Smooth muscle cell (in vitro differentiated cells): Measurements from ENCODE around the gene RCSD1. TPM values are rescaled to one million over a fixed set of nuclear protein-coding genes. Genes with fewer than 3 reads are reported as not detected.

Experiments
- DNase-seq: peaks from one replicate; lab custom pipeline; 2025; ENCODE audit not compliant: unreplicated experiment; lab: John Stamatoyannopoulos, UW
- H2AFZ ChIP-seq: fragments of 200-600 bp; sonication (generic); 2 replicates; pipeline ENCODE4 v1.6.0; 2016; ENCODE audit warnings: antibody characterized with exemption, low read depth, mild to moderate bottlenecking
- H3F3A ChIP-seq: fragments of 200-600 bp; sonication (generic); 2 replicates; pipeline ENCODE4 v1.6.0; 2017; ENCODE audit warnings: antibody characterized with exemption, low read depth
- H3K27ac ChIP-seq: fragments of 200-600 bp; sonication (generic); 2 replicates; pipeline ENCODE4 v1.5.1; 2016; ENCODE audit warnings: low read depth, mild to moderate bottlenecking
- H3K27me3 ChIP-seq: fragments of 200-600 bp; sonication (generic); 2 replicates; pipeline ENCODE4 v1.6.1; 2016; ENCODE audit warnings: low read depth, mild to moderate bottlenecking
- H3K36me3 ChIP-seq: fragments of 200-600 bp; sonication (generic); 2 replicates; pipeline ENCODE4 v1.5.1; 2016; ENCODE audit warnings: low read depth
- H3K4me1 ChIP-seq: fragments of 200-600 bp; sonication (generic); 2 replicates; pipeline ENCODE4 v1.5.1; 2016; ENCODE audit warnings: low read depth
- H3K4me2 ChIP-seq: fragments of 200-600 bp; sonication (generic); 2 replicates; pipeline ENCODE4 v1.6.0; 2016; ENCODE audit warnings: mild to moderate bottlenecking
- H3K4me3 ChIP-seq: fragments of 200-600 bp; sonication (generic); 2 replicates; pipeline ENCODE4 v1.5.1; 2016; ENCODE audit warnings: mild to moderate bottlenecking
- H3K79me2 ChIP-seq: fragments of 200-600 bp; sonication (generic); 2 replicates; pipeline ENCODE4 v1.6.0; 2016; ENCODE audit warnings: low read depth, mild to moderate bottlenecking
- H3K9ac ChIP-seq: fragments of 200-600 bp; sonication (generic); 2 replicates; pipeline ENCODE4 v1.6.0; 2016; ENCODE audit warnings: low read depth
- H3K9me3 ChIP-seq: fragments of 200-600 bp; sonication (generic); replicated peaks from 2 replicates; pipeline ENCODE4 v1.5.1; 2016; ENCODE audit warnings: low read depth
- H4K20me1 ChIP-seq: fragments of 200-600 bp; sonication (generic); 2 replicates; pipeline ENCODE4 v1.6.0; 2016; ENCODE audit warnings: low read depth
- WGBS: methylation state at CpG from one replicate; pipeline ENCODE4 v1.1.7; 2016; ENCODE audit warnings: low lambda C conversion rate; 5-methylcytosine and 5-hydroxymethylcytosine counted together
- polyA plus RNA-seq: library from polyadenylated mRNA; unstranded; fragments of >200 nt; fragmentation: Nextera tagmentation; extraction: Ambion mirVana; gene quantifications from 2 replicates; pipeline ENCODE4 v1.2.1, GENCODE V29; 2016
- total RNA-seq: library from RNA; depleted of rRNA; stranded (reverse); fragments of >200 nt; gene quantifications from 2 replicates; pipeline ENCODE4 v1.2.3, GENCODE V29; 2014
- TF ChIP-seq, protein P1 (sequence below): fragments of 200-600 bp; sonication (generic); IDR thresholded peaks from 2 replicates; pipeline ENCODE4 v1.5.1; 2017; ENCODE audit warnings: borderline replicate concordance, mild to moderate bottlenecking, antibody characterized with exemption; ENCODE audit not compliant: insufficient read depth, poor library complexity, severe bottlenecking

Gene RCSD1
- total and polyA plus RNA-seq, 2 experiments from 2014 or later: 0.40 TPM; not detected in 1

DNA sequence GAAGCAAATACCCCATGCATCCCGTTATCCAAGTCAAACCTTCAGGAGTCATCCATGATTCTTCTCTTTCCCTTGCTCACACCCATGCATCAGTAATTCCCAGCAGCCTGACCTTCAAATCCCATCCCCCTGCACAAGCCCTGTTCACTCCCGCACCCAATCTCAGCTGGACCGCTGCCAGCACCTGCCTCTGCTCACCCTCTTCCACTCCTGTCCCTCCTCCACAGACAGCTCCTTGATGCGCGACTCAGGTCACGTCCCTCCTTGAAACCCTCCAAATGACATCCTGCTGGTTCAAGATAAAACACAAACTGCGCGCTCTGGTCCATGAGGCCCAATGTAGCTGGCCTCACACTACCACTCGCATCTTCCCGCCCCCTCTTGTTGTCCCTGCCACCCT is 48.4 kb downstream of the RCSD1 start:
- H4K20me1 ChIP-seq: no peaks in the 10 kb centered on the region
- DNase-seq: no peak
- H2AFZ ChIP-seq: no peak overlapping the region
- H3K4me2 ChIP-seq: no peak overlapping the region
- WGBS: 91% methylated on average over 10 of the region's 10 CpGs
- peaks cover 2% of the 10 kb centered on the region for H3K4me1 ChIP-seq
- H3K9me3 ChIP-seq: no peaks in the 10 kb centered on the region
- H3K4me3 ChIP-seq: no peak overlapping the region
- H3K36me3 ChIP-seq: no peaks in the 10 kb centered on the region
- no peaks in the 10 kb centered on the region for H3K79me2 ChIP-seq
- no peak overlapping the region for H3K27ac ChIP-seq
- H3K27me3 ChIP-seq: no peaks in the 10 kb centered on the region
- H3F3A ChIP-seq: no peaks in the 10 kb centered on the region
- H3K9ac ChIP-seq: no peak overlapping the region
- TF ChIP-seq, protein P1, sequence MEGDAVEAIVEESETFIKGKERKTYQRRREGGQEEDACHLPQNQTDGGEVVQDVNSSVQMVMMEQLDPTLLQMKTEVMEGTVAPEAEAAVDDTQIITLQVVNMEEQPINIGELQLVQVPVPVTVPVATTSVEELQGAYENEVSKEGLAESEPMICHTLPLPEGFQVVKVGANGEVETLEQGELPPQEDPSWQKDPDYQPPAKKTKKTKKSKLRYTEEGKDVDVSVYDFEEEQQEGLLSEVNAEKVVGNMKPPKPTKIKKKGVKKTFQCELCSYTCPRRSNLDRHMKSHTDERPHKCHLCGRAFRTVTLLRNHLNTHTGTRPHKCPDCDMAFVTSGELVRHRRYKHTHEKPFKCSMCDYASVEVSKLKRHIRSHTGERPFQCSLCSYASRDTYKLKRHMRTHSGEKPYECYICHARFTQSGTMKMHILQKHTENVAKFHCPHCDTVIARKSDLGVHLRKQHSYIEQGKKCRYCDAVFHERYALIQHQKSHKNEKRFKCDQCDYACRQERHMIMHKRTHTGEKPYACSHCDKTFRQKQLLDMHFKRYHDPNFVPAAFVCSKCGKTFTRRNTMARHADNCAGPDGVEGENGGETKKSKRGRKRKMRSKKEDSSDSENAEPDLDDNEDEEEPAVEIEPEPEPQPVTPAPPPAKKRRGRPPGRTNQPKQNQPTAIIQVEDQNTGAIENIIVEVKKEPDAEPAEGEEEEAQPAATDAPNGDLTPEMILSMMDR: no peak

DNA sequence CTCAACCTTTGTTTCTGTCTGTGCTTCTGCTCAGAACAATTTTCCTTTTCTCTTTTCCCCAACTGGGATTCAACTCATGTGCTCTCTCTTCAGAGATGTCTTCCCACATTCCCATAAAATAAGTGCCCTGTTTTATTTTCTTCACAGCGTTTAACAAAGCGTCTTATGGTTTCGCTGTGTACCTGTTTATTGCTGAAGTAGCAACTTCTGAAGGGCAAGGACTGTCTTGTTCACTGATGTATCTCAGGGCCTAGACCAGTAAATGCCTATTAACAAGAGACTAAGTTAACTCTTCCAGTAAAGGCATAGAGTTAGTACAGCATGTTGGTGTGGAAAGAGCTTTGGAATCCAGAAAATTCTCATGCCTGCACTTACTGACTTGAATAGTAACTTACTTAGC is 48.8 kb downstream of the RCSD1 start:
- H2AFZ ChIP-seq: no peak overlapping the region
- H3K27me3 ChIP-seq: no peaks in the 10 kb centered on the region
- no peak for DNase-seq
- no peak overlapping the region for H3K4me2 ChIP-seq
- no peaks in the 10 kb centered on the region for H3K79me2 ChIP-seq
- H3K9ac ChIP-seq: no peak overlapping the region
- TF ChIP-seq, protein P1: no peak
- H3K4me1 ChIP-seq: peaks cover 6% of the 10 kb centered on the region
- no peak overlapping the region for H3K4me3 ChIP-seq
- no peaks in the 10 kb centered on the region for H3K36me3 ChIP-seq
- H4K20me1 ChIP-seq: no peaks in the 10 kb centered on the region
- H3K9me3 ChIP-seq: no peaks in the 10 kb centered on the region
- H3F3A ChIP-seq: no peaks in the 10 kb centered on the region
- WGBS: 94% methylated on average over 3 of the region's 3 CpGs
- no peak overlapping the region for H3K27ac ChIP-seq

DNA sequence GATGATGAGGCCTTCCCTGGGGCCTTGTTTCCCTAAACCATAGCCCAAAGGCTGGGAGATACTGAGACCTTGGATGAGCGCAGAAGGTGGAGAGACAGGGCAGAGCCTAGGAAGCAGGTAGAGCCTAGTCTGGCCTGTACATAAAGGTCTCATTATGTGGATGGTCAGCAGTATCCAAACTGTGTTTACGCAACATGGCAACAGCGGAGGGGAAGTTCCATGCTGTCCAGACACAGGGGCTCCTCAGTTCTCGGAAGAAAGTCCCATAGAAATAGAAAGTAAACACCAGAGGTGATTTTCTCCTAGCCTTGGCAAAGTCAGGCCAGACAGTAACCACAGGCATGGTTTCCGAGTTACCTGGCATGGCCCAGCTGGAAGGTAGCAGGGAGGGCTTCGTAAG is 49.7 kb downstream of the RCSD1 start:
- no peak overlapping the region for H3K27ac ChIP-seq
- peaks cover 10% of the 10 kb centered on the region for H3K4me1 ChIP-seq
- H3K9ac ChIP-seq: no peak overlapping the region
- no peaks in the 10 kb centered on the region for H3F3A ChIP-seq
- no peaks in the 10 kb centered on the region for H3K79me2 ChIP-seq
- no peak for DNase-seq
- no peaks in the 10 kb centered on the region for H4K20me1 ChIP-seq
- H3K4me2 ChIP-seq: no peak overlapping the region
- H3K36me3 ChIP-seq: no peaks in the 10 kb centered on the region
- 98% methylated on average over 6 of the region's 6 CpGs for WGBS
- no peak overlapping the region for H3K4me3 ChIP-seq
- TF ChIP-seq, protein P1: no peak
- no peaks in the 10 kb centered on the region for H3K9me3 ChIP-seq
- no peak overlapping the region for H2AFZ ChIP-seq
- H3K27me3 ChIP-seq: no peaks in the 10 kb centered on the region

DNA sequence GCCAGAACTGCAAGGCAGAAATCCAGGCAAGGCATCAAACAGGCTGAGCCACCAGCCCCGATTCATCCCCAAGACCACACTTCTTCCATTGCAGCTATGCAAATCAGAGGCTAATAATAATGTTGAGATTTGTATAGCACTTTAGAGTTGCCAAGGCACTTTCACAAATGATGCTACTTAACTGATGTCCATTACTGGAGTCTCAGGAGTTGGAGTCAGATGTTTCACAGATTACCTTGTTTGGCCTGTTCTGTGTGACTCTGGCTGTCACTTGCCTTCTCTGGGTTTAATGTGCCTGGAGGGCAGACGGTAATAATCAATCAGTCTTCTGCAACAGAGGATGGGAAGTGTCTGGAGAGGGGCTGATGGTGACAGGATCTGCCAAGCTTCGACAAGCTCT is 51.0 kb downstream of the RCSD1 start:
- Histone ChIP-seq H3K9me3 (no peaks in the 10 kb centered on the region), H3K27me3 (no peaks in the 10 kb centered on the region), H3K36me3 (no peaks in the 10 kb centered on the region), H2AFZ (no peak overlapping the region), H3K27ac (no peak overlapping the region), H3F3A (no peaks in the 10 kb centered on the region), H3K79me2 (no peaks in the 10 kb centered on the region), H4K20me1 (no peaks in the 10 kb centered on the region), H3K4me1 (peaks cover 10% of the 10 kb centered on the region), H3K4me2 (no peak overlapping the region), H3K4me3 (no peak overlapping the region), H3K9ac (no peak overlapping the region)
- WGBS: 37% methylated on average over 3 of the region's 3 CpGs
- TF ChIP-seq, protein P1: no peak
- DNase-seq: no peak
